ENCODE data around the gene RNF126.

GRCh38 chr19:620166-620862, 42.7 kb downstream of the RNF126 start:
- TF ChIP-seq CTCF (IDR thresholded peaks at IDR 0.05) (no peak), POLR2A (IDR thresholded peaks at IDR 0.05) (no peak), EP300 (IDR thresholded peaks at IDR 0.05) (no peak), POLR2AphosphoS5 (IDR thresholded peaks at IDR 0.05) (no peak)
